HG03135 (cell line): ENCODE measurements around the gene INTS7.
A peak's percentile ranks its signal among the peaks of the same experiment; 100 is the strongest.
"Not testable (repeated sequence)": the region's sequence is repeated elsewhere in the genome, so short reads cannot be mapped to it uniquely, and the experiment has no call there.

Source experiments
- ATAC-seq: cut with Tn5 transposase; IDR thresholded peaks from one replicate; pipeline ENCODE4 v1.9.1; 2021; ENCODE audit warnings: mild to moderate bottlenecking, moderate library complexity; ENCODE audit not compliant: unreplicated experiment

The INTS7 gene

DNA sequence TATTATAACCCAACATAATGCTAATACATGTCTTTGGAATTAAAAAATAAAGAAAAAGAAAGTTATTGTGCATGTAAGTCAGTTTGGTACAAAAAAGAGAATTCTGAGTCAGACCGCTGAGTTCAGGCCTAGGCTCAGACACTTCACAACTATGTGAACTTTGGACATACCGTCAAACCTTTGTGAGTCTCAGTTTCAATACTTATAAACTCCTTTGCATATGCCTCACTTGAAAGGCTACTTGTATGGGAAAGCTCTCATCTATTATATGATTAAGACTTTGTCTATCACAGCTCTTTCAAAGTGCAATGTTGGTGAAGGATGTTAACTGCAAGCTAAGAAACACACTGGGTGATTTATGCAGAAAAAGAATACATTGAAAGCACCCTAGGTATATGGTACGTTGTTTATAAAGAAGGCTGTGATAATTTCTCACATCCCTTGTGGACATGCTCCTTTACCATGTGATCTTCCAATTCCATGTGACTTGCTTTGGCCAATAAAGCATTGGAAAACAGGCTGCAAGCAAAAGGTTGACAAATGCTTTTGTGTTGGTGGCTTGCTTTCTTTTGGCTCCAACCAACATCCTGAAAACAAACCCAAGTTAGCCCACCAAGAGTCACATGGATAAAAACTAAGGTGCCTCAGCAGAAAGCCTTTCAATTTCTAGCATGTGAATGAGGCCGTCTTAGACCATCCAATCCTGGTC, 49.6 kb downstream of the INTS7 start:
- peak; percentile 77 for ATAC-seq

GRCh38 chr1:211978596-211978995, 56.8 kb downstream of the INTS7 start:
- no peak for ATAC-seq

- no peak for ATAC-seq
Measured at GRCh38 chr1:211975152-211975941, 60.0 kb downstream of the INTS7 start.

- ATAC-seq, result no peak
Measured at GRCh38 chr1:211973541-211973940, 61.8 kb downstream of the INTS7 start.

GRCh38 chr1:211968200-211968834, 67.0 kb downstream of the INTS7 start:
- no peak for ATAC-seq

DNA sequence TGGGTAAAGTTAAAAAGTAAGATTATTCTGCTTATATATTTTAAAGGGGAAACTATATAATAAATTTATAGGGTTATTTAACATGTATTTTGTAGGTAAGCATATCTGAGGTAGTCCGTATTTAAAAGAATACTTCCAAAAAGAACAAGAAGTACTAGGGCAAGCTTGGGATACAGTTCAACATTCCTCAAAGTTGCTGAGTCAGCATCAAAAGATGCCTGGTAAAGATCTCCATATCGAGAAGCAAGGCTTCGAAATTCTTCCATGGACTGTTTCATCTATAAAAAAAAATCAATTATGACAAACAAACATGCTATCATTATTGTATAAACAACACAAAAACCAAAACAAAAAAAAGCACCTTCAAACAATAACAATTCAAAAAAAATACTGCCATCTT, 67.7 kb downstream of the INTS7 start:
- ATAC-seq, result no peak

DNA sequence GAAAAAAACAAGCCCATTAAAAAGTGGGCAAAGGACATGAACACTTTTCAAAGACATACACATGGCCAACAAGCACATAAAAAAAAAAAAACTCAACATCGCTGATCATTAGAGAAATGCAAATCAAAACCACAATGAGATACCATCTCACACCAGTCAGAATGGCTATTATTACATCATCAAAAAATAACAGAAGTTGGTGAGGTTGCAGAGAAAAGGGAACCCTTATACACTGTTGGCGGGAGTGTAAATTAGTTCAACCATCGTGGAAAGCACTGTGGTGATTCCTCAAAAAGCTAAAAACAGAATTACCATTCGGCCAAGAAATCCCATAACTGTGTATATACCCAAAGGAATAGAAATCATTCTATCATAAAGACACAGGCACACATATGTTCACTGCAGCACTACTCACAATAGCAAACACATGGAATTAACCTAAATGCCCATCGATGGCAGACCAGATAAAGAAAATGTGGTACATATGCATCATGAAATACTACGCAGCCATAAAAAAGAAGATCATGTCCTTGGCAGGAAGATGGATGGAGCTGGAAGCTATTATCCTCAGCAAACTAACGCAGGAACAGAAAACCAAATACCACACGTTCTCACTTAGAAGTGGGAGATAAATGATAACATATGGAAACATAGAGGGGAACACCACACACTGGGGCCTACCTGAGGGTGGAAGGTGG, 70.1 kb downstream of the INTS7 start:
- ATAC-seq, result no peak

DNA sequence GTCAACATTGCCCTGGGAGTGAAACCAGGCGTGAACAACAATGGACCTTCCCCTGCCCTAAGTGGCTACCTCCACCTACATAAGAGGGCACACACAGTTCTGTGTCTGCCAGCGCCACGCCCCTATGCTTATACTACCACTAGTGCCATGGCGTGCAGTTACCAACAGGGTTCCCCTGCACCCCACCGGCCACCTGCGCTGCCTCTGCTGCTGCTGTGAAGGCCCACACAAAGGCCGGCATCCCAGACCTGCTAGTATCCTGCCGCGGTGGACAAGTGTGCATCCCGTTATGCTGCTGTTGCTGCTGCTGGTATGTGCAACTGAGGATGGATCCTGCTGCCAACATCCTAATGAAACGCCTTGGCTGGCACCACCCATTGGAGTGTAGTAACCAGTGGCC, 75.7 kb downstream of the INTS7 start:
- ATAC-seq, result no peak

DNA sequence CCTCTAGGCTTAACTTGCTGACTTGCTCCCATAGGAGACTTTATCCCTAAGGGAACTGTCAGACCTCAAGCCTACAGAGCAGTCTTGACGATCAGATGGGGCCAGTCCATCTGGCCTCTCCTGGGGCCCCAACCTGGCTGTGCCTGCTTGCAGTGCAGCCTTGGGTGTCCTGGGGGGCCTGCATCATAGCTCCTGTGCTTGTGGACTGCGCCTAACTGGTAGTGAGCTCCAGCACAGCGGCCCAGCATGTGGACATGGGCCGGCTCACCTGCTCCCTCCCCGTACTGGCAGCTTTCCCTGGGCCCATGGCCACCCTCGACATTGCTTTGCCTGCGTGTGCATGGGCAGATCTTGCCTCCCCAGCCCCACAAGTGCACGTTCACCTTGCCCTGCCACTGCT, 76.1 kb downstream of the INTS7 start:
- ATAC-seq, result no peak

DNA sequence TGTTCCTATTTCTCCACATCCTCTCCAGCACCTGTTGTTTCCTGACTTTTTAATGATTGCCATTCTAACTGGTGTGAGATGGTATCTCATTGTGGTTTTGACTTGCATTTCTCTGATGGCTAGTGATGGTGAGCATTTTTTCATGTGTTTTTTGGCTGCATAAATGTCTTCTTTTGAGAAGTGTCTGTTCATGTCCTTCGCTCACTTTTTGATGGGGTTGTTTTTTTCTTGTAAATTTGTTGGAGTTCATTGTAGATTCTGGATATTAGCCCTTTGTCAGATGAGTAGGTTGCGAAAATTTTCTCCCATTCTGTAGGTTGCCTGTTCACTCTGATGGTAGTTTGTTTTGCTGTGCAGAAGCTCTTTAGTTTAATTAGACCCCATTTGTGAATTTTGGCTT, 81.3 kb downstream of the INTS7 start:
- not testable (repeated sequence) for ATAC-seq

DNA sequence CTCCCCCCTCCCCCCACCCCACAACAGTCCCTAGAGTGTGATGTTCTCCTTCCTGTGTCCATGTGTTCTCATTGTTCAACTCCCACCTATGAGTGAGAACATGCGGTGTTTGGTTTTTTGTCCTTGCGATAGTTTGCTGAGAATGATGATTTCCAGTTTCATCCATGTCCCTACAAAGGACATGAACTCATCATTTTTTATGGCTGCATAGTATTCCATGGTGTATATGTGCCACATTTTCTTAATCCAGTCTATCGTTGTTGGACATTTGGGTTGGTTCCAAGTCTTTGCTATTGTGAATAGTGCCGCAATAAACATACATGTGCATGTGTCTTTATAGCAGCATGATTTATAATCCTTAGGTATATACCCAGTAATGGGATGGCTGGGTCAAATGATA, 81.8 kb downstream of the INTS7 start:
- not testable (repeated sequence) for ATAC-seq

- ATAC-seq, result no peak
Measured at GRCh38 chr1:211952299-211952698, 83.1 kb downstream of the INTS7 start.

- peak; percentile 93 for ATAC-seq
Measured at GRCh38 chr1:211951856-211952255, 83.5 kb downstream of the INTS7 start.

DNA sequence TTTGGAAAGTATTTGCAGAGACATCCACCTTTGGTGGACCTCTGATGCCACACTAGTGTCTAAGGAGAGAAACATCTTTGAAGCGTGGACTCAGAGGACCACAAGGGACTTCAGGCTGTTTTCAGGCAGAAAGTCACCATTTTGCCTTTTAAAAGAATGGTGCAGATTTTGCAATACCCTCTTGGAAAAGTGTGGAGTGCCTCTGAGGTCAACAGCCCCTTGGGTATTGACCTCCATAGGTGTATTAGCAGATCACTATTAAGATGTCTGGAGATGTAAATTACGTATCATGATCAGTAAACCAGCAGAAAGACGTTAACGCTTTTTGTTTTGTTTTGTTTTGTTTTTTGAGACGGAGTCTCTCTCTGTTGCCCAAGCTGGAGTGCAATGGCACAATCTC, 87.0 kb downstream of the INTS7 start:
- ATAC-seq, result no peak

DNA sequence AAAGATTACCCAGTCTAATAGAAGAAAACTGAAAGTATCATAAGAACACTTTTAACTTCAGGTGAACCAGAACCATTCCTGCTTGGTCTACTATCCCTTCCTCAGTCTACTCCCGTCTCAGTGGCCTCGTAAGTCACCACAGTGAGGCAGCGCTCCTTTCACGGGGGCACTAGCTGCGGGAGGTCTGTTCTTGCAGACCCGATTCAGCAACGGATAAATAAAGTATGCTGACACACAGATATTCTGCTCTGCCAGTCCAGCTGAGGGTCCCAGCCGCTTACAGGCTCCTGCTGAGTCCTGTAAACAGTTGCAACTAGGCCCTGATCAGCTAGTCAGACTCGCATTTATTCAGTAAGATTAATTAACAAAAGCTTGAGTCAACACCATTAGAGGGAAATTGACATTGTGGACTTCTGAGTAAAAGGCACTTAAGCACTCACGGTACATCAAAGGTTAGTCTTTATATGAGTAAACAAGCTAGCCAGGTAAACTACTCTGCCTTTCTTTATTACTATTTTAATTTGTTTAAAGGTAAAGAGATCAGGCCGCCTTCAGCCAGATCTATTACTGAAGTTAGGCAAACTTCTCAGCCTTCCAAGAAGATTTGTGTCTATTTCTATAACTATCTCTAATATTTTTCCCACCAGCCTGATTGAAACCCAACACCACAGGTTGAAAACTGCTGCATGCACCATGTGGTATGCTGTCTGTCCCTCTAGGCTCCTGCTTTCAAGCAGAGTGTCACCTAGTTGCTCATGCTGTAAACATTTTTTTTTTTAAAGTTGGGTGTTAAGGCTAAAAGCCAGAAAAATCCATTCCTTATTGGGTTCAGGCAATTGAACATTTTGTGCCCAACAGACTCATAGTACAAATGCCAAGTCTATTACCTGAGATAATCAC, 87.7 kb downstream of the INTS7 start:
- ATAC-seq, result no peak

- no peak for ATAC-seq
Measured at GRCh38 chr1:211944733-211945500, 90.4 kb downstream of the INTS7 start.

DNA sequence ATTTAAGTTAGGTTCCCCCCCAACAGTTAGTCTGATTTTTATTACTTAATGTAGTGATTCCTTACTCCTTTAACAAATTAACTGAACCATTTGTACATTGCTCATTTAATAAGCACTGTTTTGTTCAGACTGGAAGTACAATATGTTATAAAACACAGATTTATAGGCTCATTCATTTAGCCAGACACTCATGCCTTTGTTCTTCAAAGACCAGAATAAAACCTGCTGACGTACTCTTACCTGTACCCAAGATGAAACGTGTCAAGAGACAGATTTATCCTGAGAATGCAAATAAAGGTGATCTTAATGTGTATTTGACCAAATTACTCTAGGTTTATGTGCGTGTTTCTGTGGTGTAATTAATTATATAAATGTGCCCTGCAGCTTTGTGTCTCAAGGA, 92.8 kb downstream of the INTS7 start:
- no peak for ATAC-seq

DNA sequence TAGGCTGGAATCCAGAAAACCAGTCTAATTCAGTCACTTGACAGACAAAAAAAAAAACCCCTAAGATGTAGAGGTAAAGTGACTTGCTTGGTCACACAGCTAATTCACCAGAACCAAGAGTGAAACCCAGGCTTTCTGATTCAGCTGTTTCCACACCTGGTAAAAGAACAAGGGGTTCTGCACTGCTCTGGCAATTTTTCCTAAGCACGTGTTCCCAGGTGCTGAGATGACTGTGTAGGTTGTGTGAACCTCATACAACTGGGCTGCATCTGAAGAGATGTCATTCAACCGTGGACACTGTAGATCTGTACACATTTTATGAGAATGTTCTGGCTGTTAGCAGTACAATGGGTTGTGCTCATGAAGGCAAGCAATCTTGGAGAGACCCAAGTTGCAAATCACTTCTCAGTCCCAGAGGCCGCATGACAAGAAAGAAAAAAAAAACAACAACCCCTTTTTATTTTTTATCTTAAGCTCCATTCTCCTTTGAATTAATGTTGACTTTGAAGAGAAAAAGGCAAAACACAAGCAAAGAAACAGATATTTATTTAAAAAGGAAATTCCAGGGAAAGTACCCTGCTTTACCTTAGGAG, 95.4 kb downstream of the INTS7 start:
- ATAC-seq, result peak; percentile 76

DNA sequence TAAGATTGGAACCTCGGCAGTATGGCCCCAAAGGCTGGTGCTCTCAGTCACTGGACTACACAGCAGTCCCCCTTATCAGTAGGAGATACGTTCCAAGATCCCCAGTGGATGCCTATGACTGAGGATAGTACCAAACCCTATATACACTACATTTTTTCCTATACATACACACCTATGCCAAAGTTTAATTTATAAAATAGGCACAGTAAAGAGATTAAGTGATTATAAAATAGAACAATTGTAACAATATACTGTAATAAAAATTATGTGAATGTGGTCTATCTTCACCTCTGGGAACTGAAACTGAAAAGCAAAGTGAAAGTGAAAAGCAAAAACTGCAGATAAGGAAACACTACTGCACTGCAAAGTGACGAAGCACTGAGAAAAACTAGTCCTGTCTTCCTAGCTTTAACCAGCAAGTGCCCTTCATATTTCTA, 96.8 kb downstream of the INTS7 start:
- peak; percentile 36 for ATAC-seq
